Natural killer cell (primary cell): ENCODE data around the gene WDR81. TPM values are rescaled to one million over a fixed set of nuclear protein-coding genes. Genes with fewer than 3 reads are reported as not detected.

ENCODE experiments used
- ATAC-seq, 3 donors: fragments of 150-1000 bp in 2 of 3; fragments of 200-7000 bp in 1 of 3; cut with Tn5 transposase; 1 replicate in 1 of 3; 2 replicates in 2 of 3; pipeline ENCODE4 v1.10.0; 2021; ENCODE audit warnings: mild to moderate bottlenecking in 2 of 3, moderate library complexity in 2 of 3
- DNase-seq, 2 donors: peaks; one replicate each; pipeline versions ENCODE4 v3.0.0 to v3.0.0-alpha.2; 2013 to 2021; ENCODE audit warnings: mixed read lengths in 1 of 2
- H3K27ac ChIP-seq: one replicate; pipeline ENCODE4 v1.5.1; 2013; ENCODE audit warnings: mild to moderate bottlenecking, low read length
- H3K27me3 ChIP-seq: one replicate; pipeline ENCODE4 v1.6.1; 2013; ENCODE audit warnings: low read length; ENCODE audit not compliant: control insufficient read depth, insufficient read depth
- H3K36me3 ChIP-seq: one replicate; pipeline ENCODE4 v1.6.1; 2013; ENCODE audit warnings: low read length; ENCODE audit not compliant: control insufficient read depth, insufficient read depth
- H3K4me1 ChIP-seq: one replicate; pipeline ENCODE4 v1.6.1; 2013; ENCODE audit warnings: low read length; ENCODE audit not compliant: control insufficient read depth, insufficient read depth
- H3K4me3 ChIP-seq: one replicate; pipeline ENCODE4 v1.5.1; 2013; ENCODE audit warnings: low read length
- H3K9me3 ChIP-seq: one replicate; pipeline ENCODE4 v1.6.1; 2013; ENCODE audit warnings: low read length; ENCODE audit not compliant: control insufficient read depth, insufficient read depth
- H3K27ac Mint-ChIP-seq, 2 donors: one replicate each; pipeline ENCODE4 v1.8.0; 2022; ENCODE audit warnings: mild to moderate bottlenecking in 2 of 2, mixed read lengths in 2 of 2, moderate library complexity in 1 of 2
- H3K27me3 Mint-ChIP-seq, 2 donors: one replicate each; pipeline ENCODE4 v1.8.0; 2022; ENCODE audit warnings: low read depth in 2 of 2, mixed read lengths in 2 of 2
- H3K36me3 Mint-ChIP-seq: one replicate; pipeline ENCODE4 v1.8.0; 2022; ENCODE audit warnings: mixed read lengths
- H3K4me1 Mint-ChIP-seq, 2 donors: one replicate each; pipeline ENCODE4 v1.8.0; 2022; ENCODE audit warnings: mixed read lengths in 2 of 2
- H3K4me3 Mint-ChIP-seq: one replicate; pipeline ENCODE4 v1.8.0; 2022; ENCODE audit warnings: mild to moderate bottlenecking, moderate library complexity, mixed read lengths
- H3K9me3 Mint-ChIP-seq, 2 donors: one replicate each; pipeline ENCODE4 v1.8.0; 2022; ENCODE audit warnings: mixed read lengths in 2 of 2
- CTCF ChIP-seq: fragments of 200-600 bp; IDR thresholded peaks from one replicate; pipeline ENCODE4 v1.8.0; 2022; ENCODE audit warnings: antibody characterized with exemption
- WGBS: methylation state at CpG from one replicate; pipeline ENCODE4 v1.1.7; 2013; ENCODE audit warnings: missing lambda C conversion rate; ENCODE audit not compliant: insufficient coverage; 5-methylcytosine and 5-hydroxymethylcytosine counted together
- intact Hi-C: fragments of 100-400 bp; cut with micrococcal nuclease; formaldehyde crosslinking; loops from one replicate; pipeline ENCODE4 v1.14.2; 2022
- total RNA-seq, 4 donors: library from RNA; stranded (reverse); fragments of 120-200 nt in 1 of 4; gene quantifications; one replicate each; pipeline versions ENCODE4 v1.2.3 to v1.2.4, GENCODE V29; 2013 to 2022

WDR81 gene
- total RNA-seq, 3 donors from 2014 or later (not counting 1 experiment from before 2014, with no cell fraction given) = 40.8 to 54.2 (median 46.2) TPM

GRCh38 chr17:1742371-1743087 lies 18.0 kb downstream of the WDR81 start, which contains the start of gene SERPINF2:
TSS of gene SERPINF2 (plus strand) at chr17:1742871. CDS start at chr17:1744996, 2,125 bp downstream.
- no peak within 1 kb of the TSS for H3K4me3 Mint-ChIP-seq
- TF ChIP-seq CTCF = no peak
- no peaks in the 10 kb centered on the region for H3K36me3 Mint-ChIP-seq
- no peak within 1 kb of the TSS for H3K27ac ChIP-seq
- peaks cover 0 to 6% of the 10 kb centered on the region in 2 donors for H3K4me1 Mint-ChIP-seq
- H3K27me3 Mint-ChIP-seq = no peaks in the 10 kb centered on the region
- H3K9me3 Mint-ChIP-seq = no peaks in the 10 kb centered on the region
- intact Hi-C loops = no loop called here
- DNase-seq (no peak), ATAC-seq (no peak)
- peaks cover 3% of the 10 kb centered on the region for H3K36me3 ChIP-seq
- H3K9me3 ChIP-seq = no peaks in the 10 kb centered on the region
- H3K4me3 ChIP-seq = no peak within 1 kb of the TSS
- no peaks in the 10 kb centered on the region for H3K27me3 ChIP-seq
- WGBS = 81% methylated on average over 10 of the region's 10 CpGs
- no peaks in the 10 kb centered on the region for H3K4me1 ChIP-seq
- H3K27ac Mint-ChIP-seq = no peak within 1 kb of the TSS

GRCh38 chr17:1743088-1743439 lies 18.6 kb downstream of the WDR81 start:
- intact Hi-C loops = no loop called here
- DNase-seq (no peak), ATAC-seq (no peak)
- Mint-ChIP-seq H3K36me3 (no peaks in the 10 kb centered on the region), H3K9me3 (no peaks in the 10 kb centered on the region), H3K27ac (no peak overlapping the region), H3K4me3 (no peak overlapping the region), H3K4me1 (peaks cover 0 to under 1% of the 10 kb centered on the region in 2 donors), H3K27me3 (no peaks in the 10 kb centered on the region)
- no peaks in the 10 kb centered on the region for H3K27me3 ChIP-seq
- TF ChIP-seq CTCF = no peak
- H3K27ac ChIP-seq = no peak overlapping the region
- H3K9me3 ChIP-seq = no peaks in the 10 kb centered on the region
- 77% methylated on average over 2 of the region's 2 CpGs for WGBS
- H3K4me3 ChIP-seq = no peak overlapping the region
- H3K4me1 ChIP-seq = no peaks in the 10 kb centered on the region
- no peaks in the 10 kb centered on the region for H3K36me3 ChIP-seq

GRCh38 chr17:1744551-1745512 lies 20.3 kb downstream of the WDR81 start:
- no peak overlapping the region for H3K4me3 Mint-ChIP-seq
- H3K4me1 ChIP-seq = no peaks in the 10 kb centered on the region
- H3K36me3 ChIP-seq = no peaks in the 10 kb centered on the region
- no peak overlapping the region for H3K27ac Mint-ChIP-seq
- 89% methylated on average over 27 of the region's 29 CpGs for WGBS
- DNase-seq = no peak
- no peak overlapping the region for H3K27ac ChIP-seq
- intact Hi-C loops = no loop called here
- H3K9me3 Mint-ChIP-seq = no peaks in the 10 kb centered on the region
- no peaks in the 10 kb centered on the region for H3K9me3 ChIP-seq
- TF ChIP-seq CTCF = no peak
- no peak overlapping the region for H3K4me3 ChIP-seq
- no peaks in the 10 kb centered on the region for H3K27me3 ChIP-seq
- H3K27me3 Mint-ChIP-seq = peaks cover 0 to 6% of the 10 kb centered on the region in 2 donors
- no peak for ATAC-seq
- H3K36me3 Mint-ChIP-seq = no peaks in the 10 kb centered on the region
- H3K4me1 Mint-ChIP-seq = no peaks in the 10 kb centered on the region
